Mesothelial cell of epicardium (in vitro differentiated cells): ENCODE measurements around the gene SDCCAG8. TPM values are rescaled to one million over a fixed set of nuclear protein-coding genes. Genes with fewer than 3 reads are reported as not detected.

Experiments
- DNase-seq, 2 experiments: peaks; one replicate each; pipeline ENCODE4 v3.0.0; 2021; ENCODE audit warnings: low spot score in 2 of 2; ENCODE audit not compliant: unreplicated experiment in 2 of 2
- H3K27ac Mint-ChIP-seq: 2 replicates; pipeline ENCODE4 v1.8.0; 2021; ENCODE audit warnings: mixed read lengths
- H3K27me3 Mint-ChIP-seq: 2 replicates; pipeline ENCODE4 v1.8.0; 2021; ENCODE audit warnings: low read depth, mixed read lengths
- H3K36me3 Mint-ChIP-seq: 2 replicates; pipeline ENCODE4 v1.8.0; 2021; ENCODE audit warnings: mixed read lengths
- H3K4me1 Mint-ChIP-seq: 2 replicates; pipeline ENCODE4 v1.8.0; 2021; ENCODE audit warnings: mixed read lengths
- H3K4me3 Mint-ChIP-seq: 2 replicates; pipeline ENCODE4 v1.8.0; 2021; ENCODE audit warnings: mild to moderate bottlenecking, moderate library complexity, mixed read lengths
- H3K9me3 Mint-ChIP-seq: 2 replicates; pipeline ENCODE4 v1.8.0; 2021; ENCODE audit warnings: mixed read lengths
- CTCF ChIP-seq: fragments of 200-600 bp; sonication (generic); IDR thresholded peaks from one replicate; pipeline ENCODE4 v1.5.0; 2021; ENCODE audit warnings: antibody characterized with exemption; ENCODE audit not compliant: unreplicated experiment
- total RNA-seq: library from RNA; stranded (reverse); gene quantifications from 3 replicates; pipeline ENCODE4 v1.2.1, GENCODE V29; 2021

Gene SDCCAG8
- total RNA-seq, 1 donor from 2014 or later, result 37.3 TPM

DNA sequence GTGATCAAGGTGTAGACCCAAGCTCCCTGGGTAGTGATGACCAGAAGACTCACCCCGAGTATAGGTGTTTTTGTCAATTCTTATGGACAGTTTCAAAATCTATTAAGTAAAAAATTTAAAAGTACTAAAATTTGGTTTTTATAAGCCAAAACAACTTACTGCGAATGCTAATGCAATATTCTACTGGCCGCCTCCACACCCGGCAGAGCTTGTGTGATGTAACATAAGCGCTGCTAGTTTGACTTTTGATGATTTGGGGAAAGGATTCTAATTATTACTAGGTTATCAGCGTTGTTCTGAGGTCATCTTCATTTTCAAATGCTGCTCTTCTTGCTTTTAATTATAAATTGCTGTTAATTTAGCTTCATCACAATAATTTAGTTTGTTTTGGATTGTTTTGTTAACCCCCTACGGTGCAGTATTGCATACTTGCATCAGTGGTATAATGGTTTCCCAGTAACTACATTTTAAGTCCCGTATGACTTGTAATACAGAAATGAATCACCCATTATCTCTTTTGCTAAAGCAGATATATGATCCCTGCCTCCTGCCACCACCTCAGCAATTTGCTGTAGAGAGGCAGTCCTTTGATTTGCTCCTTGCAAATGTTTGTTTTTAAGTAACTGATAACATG lies 178.0 kb downstream of the SDCCAG8 start:
- peaks cover 13% of the 10 kb centered on the region for H3K36me3 Mint-ChIP-seq
- DNase-seq, result no peak
- no peaks in the 10 kb centered on the region for H3K27me3 Mint-ChIP-seq
- no peak overlapping the region for H3K4me3 Mint-ChIP-seq
- no peak for TF ChIP-seq CTCF
- H3K9me3 Mint-ChIP-seq, result peaks cover 4% of the 10 kb centered on the region
- peaks cover 18% of the 10 kb centered on the region for H3K4me1 Mint-ChIP-seq
- no peak overlapping the region for H3K27ac Mint-ChIP-seq

- TF ChIP-seq CTCF, result no peak
- Mint-ChIP-seq H3K27me3 (no peaks in the 10 kb centered on the region), H3K9me3 (peaks cover 4% of the 10 kb centered on the region), H3K36me3 (peaks cover 11% of the 10 kb centered on the region), H3K4me3 (no peak overlapping the region), H3K4me1 (peaks cover 19% of the 10 kb centered on the region), H3K27ac (no peak overlapping the region)
- no peak for DNase-seq
Measured at GRCh38 chr1:243434594-243434993, 178.8 kb downstream of the SDCCAG8 start.

- Mint-ChIP-seq H3K27me3 (no peaks in the 10 kb centered on the region), H3K4me3 (no peak overlapping the region), H3K27ac (no peak overlapping the region), H3K4me1 (peaks cover 25% of the 10 kb centered on the region), H3K36me3 (peaks cover 6% of the 10 kb centered on the region), H3K9me3 (no peaks in the 10 kb centered on the region)
- no peak for DNase-seq
- no peak for TF ChIP-seq CTCF
Measured at GRCh38 chr1:243435836-243436235, 180.0 kb downstream of the SDCCAG8 start.

GRCh38 chr1:243438146-243438545 lies 182.3 kb downstream of the SDCCAG8 start:
- H3K4me1 Mint-ChIP-seq, result peaks cover 23% of the 10 kb centered on the region
- H3K36me3 Mint-ChIP-seq, result peaks cover 2% of the 10 kb centered on the region
- DNase-seq, result no peak

DNA sequence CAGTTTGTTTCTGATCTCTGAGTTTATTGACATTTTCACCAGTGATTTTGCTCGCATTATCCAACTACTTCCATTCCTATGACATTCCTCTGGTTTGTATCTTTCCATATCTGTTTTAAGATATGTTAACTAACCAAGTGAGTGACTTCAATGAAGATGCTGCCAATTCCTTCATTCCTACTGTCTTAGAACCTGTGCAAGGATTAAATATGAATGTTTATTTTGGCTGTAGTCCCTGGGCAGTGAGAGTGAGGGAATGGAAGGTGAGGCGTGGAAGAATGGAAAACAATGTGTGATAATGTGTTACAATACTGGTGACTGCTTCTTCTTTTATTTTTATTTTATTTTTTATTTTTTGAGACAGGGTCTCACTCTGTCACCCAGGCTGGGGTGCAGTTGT lies 183.0 kb downstream of the SDCCAG8 start:
- H3K36me3 Mint-ChIP-seq, result peaks cover 2% of the 10 kb centered on the region
- TF ChIP-seq CTCF, result no peak
- H3K4me3 Mint-ChIP-seq, result no peak overlapping the region
- no peaks in the 10 kb centered on the region for H3K27me3 Mint-ChIP-seq
- peak overlapping the region; percentile 21 for H3K27ac Mint-ChIP-seq
- DNase-seq, result no peak
- peaks cover 22% of the 10 kb centered on the region for H3K4me1 Mint-ChIP-seq
- no peaks in the 10 kb centered on the region for H3K9me3 Mint-ChIP-seq

More at GRCh38 chr1:243438146-243438545, 182.3 kb downstream of the SDCCAG8 start:
- no peak for TF ChIP-seq CTCF
- Mint-ChIP-seq H3K9me3 (no peaks in the 10 kb centered on the region), H3K27me3 (no peaks in the 10 kb centered on the region), H3K27ac (peak overlapping the region; percentile 21), H3K4me3 (no peak overlapping the region)
